ENCODE measurements around the gene WNT5B. TPM values are rescaled to one million over a fixed set of nuclear protein-coding genes. Genes with fewer than 3 reads are reported as not detected.

WNT5B gene
- total RNA-seq, 1 donor from 2014 or later, result 0.82 TPM

GRCh38 chr12:1651946-1652345, 22.9 kb downstream of the WNT5B start:
- Mint-ChIP-seq H3K4me3 (ENCODE audit: low read depth) (no peak overlapping the region), H3K9me3 (no peaks in the 10 kb centered on the region), H3K4me1 (ENCODE audit: low read depth) (peaks cover 8% of the 10 kb centered on the region), H3K36me3 (ENCODE audit: low read depth) (no peaks in the 10 kb centered on the region), H3K27ac (no peak overlapping the region), H3K27me3 (ENCODE audit: low read depth) (peaks cover 37% of the 10 kb centered on the region)
- DNase-seq (ENCODE audit: low spot score), result no peak
- intact Hi-C loops (cut with micrococcal nuclease), result loop anchor here (1.0 to 10.0 kb wide), 2 partner anchors 139 to 383 kb away; no protein-coding TSS in a partner anchor

- Mint-ChIP-seq H3K27ac (no peak overlapping the region), H3K4me3 (ENCODE audit: low read depth) (no peak overlapping the region), H3K9me3 (no peaks in the 10 kb centered on the region), H3K4me1 (ENCODE audit: low read depth) (peaks cover under 1% of the 10 kb centered on the region), H3K27me3 (ENCODE audit: low read depth) (peaks cover 14% of the 10 kb centered on the region), H3K36me3 (ENCODE audit: low read depth) (no peaks in the 10 kb centered on the region)
- intact Hi-C loops (cut with micrococcal nuclease), result loop anchor here (10.0 kb wide), 1 partner anchor 379 kb away; no protein-coding TSS in a partner anchor
- DNase-seq (ENCODE audit: low spot score), result no peak
Observed at GRCh38 chr12:1655225-1655788, 26.3 kb downstream of the WNT5B start.

- H3K27ac Mint-ChIP-seq, result no peak overlapping the region
- intact Hi-C loops (cut with micrococcal nuclease), result loop anchor here (10.0 kb wide), 1 partner anchor 378 kb away; no protein-coding TSS in a partner anchor
- no peaks in the 10 kb centered on the region for H3K36me3 Mint-ChIP-seq (ENCODE audit: low read depth)
- DNase-seq (ENCODE audit: low spot score), result no peak
- H3K4me3 Mint-ChIP-seq (ENCODE audit: low read depth), result no peak overlapping the region
- H3K4me1 Mint-ChIP-seq (ENCODE audit: low read depth), result peaks cover 5% of the 10 kb centered on the region
- H3K9me3 Mint-ChIP-seq, result no peaks in the 10 kb centered on the region
- H3K27me3 Mint-ChIP-seq (ENCODE audit: low read depth), result peaks cover 5% of the 10 kb centered on the region
Observed at GRCh38 chr12:1656902-1657301, 27.9 kb downstream of the WNT5B start.

DNA sequence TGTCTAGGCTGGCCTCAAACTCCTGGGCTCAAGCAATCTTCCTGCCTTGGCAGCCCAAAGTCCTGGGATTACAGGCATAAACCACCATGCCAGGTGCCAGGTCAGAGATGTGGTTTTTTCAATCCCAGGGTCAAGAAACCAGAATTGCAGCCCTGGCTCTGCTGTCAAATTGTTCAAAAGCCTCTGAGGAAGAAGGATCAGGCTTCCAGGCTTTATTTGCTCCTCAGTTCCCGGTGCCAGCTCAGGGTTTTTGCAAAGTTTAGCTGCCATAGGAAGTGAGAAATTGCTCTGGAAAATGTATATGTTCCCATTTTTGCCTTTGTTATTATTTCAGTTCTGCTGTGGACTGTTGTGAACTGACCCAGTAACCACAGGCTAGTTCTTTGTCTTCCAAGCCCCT, 28.7 kb downstream of the WNT5B start:
- no peaks in the 10 kb centered on the region for H3K36me3 Mint-ChIP-seq (ENCODE audit: low read depth)
- no peaks in the 10 kb centered on the region for H3K9me3 Mint-ChIP-seq
- H3K27ac Mint-ChIP-seq, result no peak overlapping the region
- no peak for DNase-seq (ENCODE audit: low spot score)
- H3K4me1 Mint-ChIP-seq (ENCODE audit: low read depth), result peaks cover 6% of the 10 kb centered on the region
- intact Hi-C loops (cut with micrococcal nuclease), result loop anchor here (10.0 kb wide), 1 partner anchor 377 kb away; no protein-coding TSS in a partner anchor
- H3K4me3 Mint-ChIP-seq (ENCODE audit: low read depth), result no peak overlapping the region
- H3K27me3 Mint-ChIP-seq (ENCODE audit: low read depth), result peaks cover 4% of the 10 kb centered on the region

GRCh38 chr12:1660304-1661187, 31.5 kb downstream of the WNT5B start:
- Mint-ChIP-seq H3K27me3 (ENCODE audit: low read depth) (peaks cover 2% of the 10 kb centered on the region), H3K4me3 (ENCODE audit: low read depth) (peak overlapping the region; percentile 18), H3K36me3 (ENCODE audit: low read depth) (no peaks in the 10 kb centered on the region), H3K9me3 (no peaks in the 10 kb centered on the region), H3K4me1 (ENCODE audit: low read depth) (peaks cover 22% of the 10 kb centered on the region), H3K27ac (no peak overlapping the region)
- intact Hi-C loops (cut with micrococcal nuclease), result no loop called here
- no peak for DNase-seq (ENCODE audit: low spot score)

GRCh38 chr12:1661553-1662335, 32.7 kb downstream of the WNT5B start:
- peak overlapping the region; percentile 78 for H3K27ac Mint-ChIP-seq
- peaks cover 30% of the 10 kb centered on the region for H3K4me1 Mint-ChIP-seq (ENCODE audit: low read depth)
- intact Hi-C loops (cut with micrococcal nuclease), result loop anchor here (1.0 to 2.0 kb wide), 2 partner anchors 29 to 343 kb away; partner anchors contain the start of gene DCP1B
- peak overlapping the region; percentile 81 for H3K4me3 Mint-ChIP-seq (ENCODE audit: low read depth)
- DNase-seq (ENCODE audit: low spot score), result peak; percentile 86
- H3K27me3 Mint-ChIP-seq (ENCODE audit: low read depth), result peaks cover 1% of the 10 kb centered on the region
- no peaks in the 10 kb centered on the region for H3K36me3 Mint-ChIP-seq (ENCODE audit: low read depth)
- H3K9me3 Mint-ChIP-seq, result no peaks in the 10 kb centered on the region

- no peaks in the 10 kb centered on the region for H3K36me3 Mint-ChIP-seq (ENCODE audit: low read depth)
- peak overlapping the region; percentile 76 for H3K4me3 Mint-ChIP-seq (ENCODE audit: low read depth)
- H3K4me1 Mint-ChIP-seq (ENCODE audit: low read depth), result peaks cover 41% of the 10 kb centered on the region
- no peaks in the 10 kb centered on the region for H3K27me3 Mint-ChIP-seq (ENCODE audit: low read depth)
- no peak for DNase-seq (ENCODE audit: low spot score)
- no peaks in the 10 kb centered on the region for H3K9me3 Mint-ChIP-seq
- intact Hi-C loops (cut with micrococcal nuclease), result loop anchor here (1.0 to 2.0 kb wide), 2 partner anchors 27 to 342 kb away; partner anchors contain the start of gene DCP1B
- peak overlapping the region; percentile 73 for H3K27ac Mint-ChIP-seq
Observed at GRCh38 chr12:1662761-1663439, 33.9 kb downstream of the WNT5B start.

- Mint-ChIP-seq H3K27me3 (ENCODE audit: low read depth) (no peaks in the 10 kb centered on the region), H3K36me3 (ENCODE audit: low read depth) (no peaks in the 10 kb centered on the region), H3K4me3 (ENCODE audit: low read depth) (peak overlapping the region; percentile 76), H3K4me1 (ENCODE audit: low read depth) (peaks cover 43% of the 10 kb centered on the region), H3K27ac (peak overlapping the region; percentile 18), H3K9me3 (no peaks in the 10 kb centered on the region)
- DNase-seq (ENCODE audit: low spot score), result no peak
- intact Hi-C loops (cut with micrococcal nuclease), result loop anchor here (2.0 kb wide), 1 partner anchor 341 kb away; the partner anchor contains the start of gene DCP1B
Observed at GRCh38 chr12:1663440-1664132, 34.6 kb downstream of the WNT5B start.

DNA sequence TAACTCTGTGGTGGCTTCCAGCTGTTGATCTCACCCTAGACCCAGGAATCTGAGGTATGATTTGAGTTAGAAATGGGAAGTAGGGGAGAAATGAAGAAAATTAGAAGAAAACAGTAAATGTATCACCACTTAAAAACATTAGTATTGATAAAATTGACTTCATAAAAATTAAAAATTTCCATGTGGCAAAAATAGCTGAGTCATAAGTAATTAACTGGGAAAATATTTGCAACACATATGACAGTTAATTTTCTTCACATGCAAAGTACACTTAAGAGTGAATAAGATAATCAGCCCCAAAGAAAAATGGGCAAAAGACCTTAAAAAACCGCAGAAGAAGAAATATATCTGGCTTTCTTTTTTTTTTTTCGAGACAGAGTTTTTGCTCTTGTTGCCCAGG, 36.3 kb downstream of the WNT5B start:
- Mint-ChIP-seq H3K4me1 (ENCODE audit: low read depth) (peaks cover 50% of the 10 kb centered on the region), H3K27me3 (ENCODE audit: low read depth) (no peaks in the 10 kb centered on the region), H3K9me3 (no peaks in the 10 kb centered on the region), H3K27ac (peak overlapping the region; percentile 7), H3K4me3 (ENCODE audit: low read depth) (no peak overlapping the region), H3K36me3 (ENCODE audit: low read depth) (no peaks in the 10 kb centered on the region)
- DNase-seq (ENCODE audit: low spot score), result no peak
- intact Hi-C loops (cut with micrococcal nuclease), result no loop called here

- Mint-ChIP-seq H3K9me3 (no peaks in the 10 kb centered on the region), H3K27me3 (ENCODE audit: low read depth) (no peaks in the 10 kb centered on the region), H3K36me3 (ENCODE audit: low read depth) (no peaks in the 10 kb centered on the region), H3K4me1 (ENCODE audit: low read depth) (peaks cover 47% of the 10 kb centered on the region), H3K27ac (no peak overlapping the region), H3K4me3 (ENCODE audit: low read depth) (no peak overlapping the region)
- no peak for DNase-seq (ENCODE audit: low spot score)
- intact Hi-C loops (cut with micrococcal nuclease), result no loop called here
Observed at GRCh38 chr12:1666215-1666614, 37.2 kb downstream of the WNT5B start.

GRCh38 chr12:1666685-1667162, 37.7 kb downstream of the WNT5B start:
- DNase-seq (ENCODE audit: low spot score), result no peak
- intact Hi-C loops (cut with micrococcal nuclease), result no loop called here
- H3K27ac Mint-ChIP-seq, result peak overlapping the region; percentile 87
- peaks cover 47% of the 10 kb centered on the region for H3K4me1 Mint-ChIP-seq (ENCODE audit: low read depth)
- H3K27me3 Mint-ChIP-seq (ENCODE audit: low read depth), result no peaks in the 10 kb centered on the region
- no peaks in the 10 kb centered on the region for H3K9me3 Mint-ChIP-seq
- no peaks in the 10 kb centered on the region for H3K36me3 Mint-ChIP-seq (ENCODE audit: low read depth)
- H3K4me3 Mint-ChIP-seq (ENCODE audit: low read depth), result peak overlapping the region; percentile 23
